IgD-negative memory B cell (primary cell): Measurements from ENCODE around the gene CCR1. TPM values are rescaled to one million over a fixed set of nuclear protein-coding genes. Genes with fewer than 3 reads are reported as not detected.

Experiments
- H3K27ac Mint-ChIP-seq, 3 donors: one replicate each; pipeline ENCODE4 v1.8.0; 2020 to 2022; ENCODE audit warnings: mild to moderate bottlenecking in 3 of 3, mixed read lengths in 3 of 3, moderate library complexity in 1 of 3
- H3K27me3 Mint-ChIP-seq: one replicate; pipeline ENCODE4 v1.8.0; 2021; ENCODE audit warnings: mixed read lengths
- H3K36me3 Mint-ChIP-seq: one replicate; pipeline ENCODE4 v1.8.0; 2020; ENCODE audit warnings: mild to moderate bottlenecking, mixed read lengths
- H3K4me1 Mint-ChIP-seq, 3 donors: one replicate each; pipeline ENCODE4 v1.8.0; 2020 to 2022; ENCODE audit warnings: mixed read lengths in 3 of 3, mild to moderate bottlenecking in 1 of 3
- H3K4me3 Mint-ChIP-seq, 4 donors: one replicate each; pipeline ENCODE4 v1.8.0; 2020 to 2022; ENCODE audit warnings: mild to moderate bottlenecking in 4 of 4, mixed read lengths in 4 of 4, moderate library complexity in 3 of 4
- H3K9me3 Mint-ChIP-seq, 3 donors: one replicate each; pipeline ENCODE4 v1.8.0; 2020 to 2021; ENCODE audit warnings: mixed read lengths in 3 of 3, mild to moderate bottlenecking in 1 of 3
- polyA plus RNA-seq: library from polyadenylated mRNA; unstranded; fragments of 300-500 nt; fragmentation: Illumina TruSeq; gene quantifications from one replicate; pipeline ENCODE4 v1.2.3, GENCODE V29; 2021

The CCR1 gene
- polyA plus RNA-seq: 5.8 TPM

DNA sequence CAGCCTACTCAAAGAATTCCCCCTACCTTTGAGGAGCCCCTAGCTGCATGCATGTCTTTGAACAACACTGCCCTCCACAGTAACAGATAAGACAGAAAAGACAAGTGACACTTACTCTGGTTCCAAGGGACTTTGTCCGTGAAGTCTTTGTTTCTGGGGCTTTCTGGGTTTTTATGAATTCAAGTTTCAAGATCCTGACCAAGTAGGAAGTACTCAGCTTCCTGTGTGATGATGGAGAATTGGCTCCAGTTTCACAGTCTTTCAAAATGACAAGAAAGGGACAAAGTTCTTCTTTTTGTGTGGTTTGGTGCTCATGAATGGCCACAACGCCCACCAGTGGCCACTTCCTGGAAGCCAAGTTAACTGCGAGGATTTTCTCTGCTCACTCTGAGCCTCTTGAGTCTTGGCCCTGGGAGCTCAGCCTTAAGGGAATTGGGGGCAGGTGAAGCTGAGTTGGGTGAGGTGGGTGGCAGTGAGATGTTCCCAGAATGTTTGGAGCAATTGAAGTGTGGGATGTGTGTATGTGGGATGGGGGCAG, at the start of gene CCR1:
CCR1 (minus strand) TSS at position 147 of the 538 bp plus-strand sequence. CDS start 4,000 bp downstream, outside the sequence.
- peaks cover 28 to 42% (median 31%) of the 10 kb centered on the region in 3 donors for H3K4me1 Mint-ChIP-seq
- H3K27me3 Mint-ChIP-seq: peaks cover 1% of the 10 kb centered on the region
- peak within 1 kb of the TSS; percentile 15 to 55 (median 31) for H3K27ac Mint-ChIP-seq
- peak within 1 kb of the TSS; percentile 75 to 93 (median 84) for H3K4me3 Mint-ChIP-seq
- H3K36me3 Mint-ChIP-seq: no peaks in the 10 kb centered on the region
- peaks cover 0 to 2% (median 0%) of the 10 kb centered on the region in 3 donors for H3K9me3 Mint-ChIP-seq

GRCh38 chr3:46252980-46253379, 44.9 kb upstream of the CCR1 start:
- Mint-ChIP-seq H3K36me3 (no peaks in the 10 kb centered on the region), H3K27me3 (peaks cover 2% of the 10 kb centered on the region), H3K27ac (no peak overlapping the region), H3K4me1 (peaks cover 0 to 3% (median 0%) of the 10 kb centered on the region in 3 donors), H3K4me3 (no peak overlapping the region), H3K9me3 (peaks cover 0 to 3% (median 0%) of the 10 kb centered on the region in 3 donors)

DNA sequence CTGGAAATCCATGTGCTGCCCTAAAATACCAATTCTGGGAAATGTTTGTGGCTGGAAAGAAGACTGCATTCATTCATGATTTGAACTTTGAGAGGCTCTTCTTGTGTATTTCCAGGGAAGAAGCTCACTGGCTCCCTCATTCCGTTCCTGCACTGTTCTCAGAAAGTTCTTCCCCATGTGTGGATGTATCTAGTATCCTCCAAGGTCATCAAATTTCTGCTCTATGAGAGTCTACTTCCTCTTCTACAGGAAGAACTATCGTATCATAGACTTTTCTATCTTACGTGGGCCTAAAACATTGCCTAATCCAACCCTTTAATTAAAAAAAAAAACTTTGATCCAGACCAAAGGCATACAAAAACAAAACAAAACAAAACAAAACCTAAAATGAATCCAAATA, 37.0 kb upstream of the CCR1 start:
- H3K9me3 Mint-ChIP-seq: no peaks in the 10 kb centered on the region
- no peaks in the 10 kb centered on the region for H3K27me3 Mint-ChIP-seq
- H3K4me1 Mint-ChIP-seq: peaks cover 5 to 10% (median 10%) of the 10 kb centered on the region in 3 donors
- no peak overlapping the region for H3K27ac Mint-ChIP-seq
- no peak overlapping the region for H3K4me3 Mint-ChIP-seq
- H3K36me3 Mint-ChIP-seq: no peaks in the 10 kb centered on the region

DNA sequence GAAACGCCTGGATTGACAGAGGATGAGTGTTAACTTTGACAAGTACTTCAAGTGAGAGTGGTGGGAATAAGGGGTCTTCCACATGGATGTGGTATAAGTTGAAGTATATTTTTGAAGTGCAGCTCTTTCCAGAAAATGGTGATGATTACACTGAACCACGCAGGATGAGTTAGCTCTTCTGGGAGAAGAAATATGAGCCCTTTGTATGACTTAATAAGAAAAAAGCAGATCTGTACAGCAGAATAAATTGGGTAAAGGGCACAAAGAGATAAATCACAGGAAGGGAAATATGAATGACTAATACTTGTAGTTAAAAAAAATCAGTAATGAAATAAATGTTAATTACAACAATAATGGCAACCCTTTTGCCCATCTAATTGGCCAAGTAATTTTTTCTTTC, 35.4 kb upstream of the CCR1 start:
- peak overlapping the region in 1 of 4 donors; percentile 10 for H3K4me3 Mint-ChIP-seq
- peaks cover 5 to 10% (median 10%) of the 10 kb centered on the region in 3 donors for H3K4me1 Mint-ChIP-seq
- H3K27ac Mint-ChIP-seq: no peak overlapping the region
- no peaks in the 10 kb centered on the region for H3K27me3 Mint-ChIP-seq
- H3K36me3 Mint-ChIP-seq: no peaks in the 10 kb centered on the region
- H3K9me3 Mint-ChIP-seq: no peaks in the 10 kb centered on the region

DNA sequence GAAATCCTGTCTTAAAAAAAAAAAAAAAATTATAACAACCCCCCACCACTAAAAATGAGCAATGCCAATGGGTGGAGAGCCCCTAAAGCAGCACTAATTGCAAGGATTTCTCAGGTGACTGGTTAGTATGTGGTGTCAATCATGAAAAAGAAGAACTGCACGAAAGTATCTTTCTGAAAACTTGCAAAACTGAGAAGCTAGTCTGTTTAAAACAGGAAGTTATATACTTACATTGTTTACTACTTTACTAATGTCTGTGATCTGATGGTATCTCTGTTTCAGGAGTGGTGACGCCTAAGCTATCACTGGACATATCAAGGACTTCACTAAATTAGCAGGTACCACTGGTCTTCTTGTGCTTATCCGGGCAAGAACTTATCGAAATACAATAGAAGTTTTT, 34.0 kb upstream of the CCR1 start, which contains the start of gene CCR3:
CCR3 (plus strand) TSS at position 341 of the 400 bp plus-strand sequence. CDS start 22,699 bp downstream, outside the sequence.
- H3K27ac Mint-ChIP-seq: peak within 1 kb of the TSS in 1 of 3 donors; percentile 8
- H3K4me1 Mint-ChIP-seq: peaks cover 5 to 10% (median 10%) of the 10 kb centered on the region in 3 donors
- H3K9me3 Mint-ChIP-seq: no peaks in the 10 kb centered on the region
- no peaks in the 10 kb centered on the region for H3K36me3 Mint-ChIP-seq
- peak within 1 kb of the TSS in 3 of 4 donors; percentile 3 to 69 (median 19) for H3K4me3 Mint-ChIP-seq
- no peaks in the 10 kb centered on the region for H3K27me3 Mint-ChIP-seq

DNA sequence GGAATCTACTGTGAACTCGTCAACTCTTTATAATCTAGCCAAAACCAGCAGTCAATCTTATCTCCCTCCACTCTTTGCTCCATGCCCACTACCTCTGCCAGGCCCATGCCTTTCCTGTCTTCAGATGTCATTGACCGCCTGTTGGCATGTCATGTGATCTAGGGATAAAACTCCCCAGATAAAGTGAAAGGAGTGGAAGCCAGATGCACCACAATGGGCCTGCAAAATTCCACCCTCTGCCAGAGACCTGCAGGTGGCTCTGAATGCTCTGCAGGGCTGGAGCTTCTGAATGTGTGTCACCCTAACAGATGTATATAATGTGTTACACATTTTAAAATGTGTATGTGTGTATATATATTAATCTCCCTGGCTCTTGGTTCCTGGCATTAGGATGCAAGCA, 31.8 kb upstream of the CCR1 start:
- H3K4me3 Mint-ChIP-seq: no peak overlapping the region
- no peaks in the 10 kb centered on the region for H3K27me3 Mint-ChIP-seq
- H3K36me3 Mint-ChIP-seq: no peaks in the 10 kb centered on the region
- H3K4me1 Mint-ChIP-seq: peaks cover 5 to 14% (median 11%) of the 10 kb centered on the region in 3 donors
- H3K9me3 Mint-ChIP-seq: no peaks in the 10 kb centered on the region
- H3K27ac Mint-ChIP-seq: no peak overlapping the region

DNA sequence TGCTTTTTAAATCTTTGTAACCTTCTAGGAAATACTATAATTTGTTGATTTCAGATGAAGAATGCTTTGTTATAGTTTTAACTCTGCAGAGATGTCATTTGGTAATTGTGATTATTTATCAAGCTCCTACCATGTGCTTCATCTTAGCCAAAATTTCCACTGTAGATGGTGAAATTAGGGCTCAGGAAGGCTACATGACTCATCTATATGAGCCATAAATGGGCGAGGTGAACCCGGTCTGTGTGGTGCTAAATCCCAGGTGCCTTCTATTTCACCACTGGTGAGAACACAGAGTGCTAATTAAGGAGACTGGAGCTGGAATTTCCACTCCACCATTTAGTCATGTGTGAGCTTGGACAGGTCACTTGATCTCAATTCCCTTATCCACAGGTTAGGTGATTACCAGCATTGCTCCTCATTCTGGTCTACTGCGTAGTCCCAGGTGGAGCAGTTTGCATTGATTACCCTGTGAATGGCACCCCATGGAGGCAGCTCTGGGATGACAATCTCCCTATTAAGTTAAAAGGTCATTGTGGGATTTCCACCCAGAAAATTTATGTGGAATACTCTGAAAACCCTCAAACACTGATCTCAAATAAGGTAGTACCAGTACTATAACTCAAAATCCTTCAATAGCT, 31.3 kb upstream of the CCR1 start:
- Mint-ChIP-seq H3K4me1 (peaks cover 5 to 14% (median 11%) of the 10 kb centered on the region in 3 donors), H3K4me3 (no peak overlapping the region), H3K27ac (no peak overlapping the region), H3K27me3 (no peaks in the 10 kb centered on the region), H3K9me3 (no peaks in the 10 kb centered on the region), H3K36me3 (no peaks in the 10 kb centered on the region)

DNA sequence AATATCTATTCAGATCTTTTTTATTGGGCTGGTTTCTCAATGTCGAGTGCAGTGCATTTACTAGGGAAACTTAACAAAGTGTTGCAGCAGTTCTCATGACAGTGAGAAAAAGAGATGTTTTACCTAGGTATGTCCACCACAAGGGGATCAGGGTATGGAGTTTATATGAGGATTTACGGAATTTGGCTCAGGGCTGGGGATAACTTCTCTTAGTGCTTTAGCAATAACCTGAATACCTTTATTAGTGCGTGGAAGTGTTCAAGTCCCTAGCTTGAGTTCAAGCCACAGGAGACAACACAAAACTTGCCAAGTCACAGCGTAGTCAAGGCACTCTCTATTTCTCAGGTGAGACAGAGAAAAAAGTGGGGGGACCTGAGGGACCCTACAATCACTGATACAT, 30.3 kb upstream of the CCR1 start:
- Mint-ChIP-seq H3K9me3 (no peaks in the 10 kb centered on the region), H3K27ac (no peak overlapping the region), H3K4me3 (no peak overlapping the region), H3K36me3 (no peaks in the 10 kb centered on the region), H3K4me1 (peaks cover 5 to 14% (median 9%) of the 10 kb centered on the region in 3 donors), H3K27me3 (no peaks in the 10 kb centered on the region)

DNA sequence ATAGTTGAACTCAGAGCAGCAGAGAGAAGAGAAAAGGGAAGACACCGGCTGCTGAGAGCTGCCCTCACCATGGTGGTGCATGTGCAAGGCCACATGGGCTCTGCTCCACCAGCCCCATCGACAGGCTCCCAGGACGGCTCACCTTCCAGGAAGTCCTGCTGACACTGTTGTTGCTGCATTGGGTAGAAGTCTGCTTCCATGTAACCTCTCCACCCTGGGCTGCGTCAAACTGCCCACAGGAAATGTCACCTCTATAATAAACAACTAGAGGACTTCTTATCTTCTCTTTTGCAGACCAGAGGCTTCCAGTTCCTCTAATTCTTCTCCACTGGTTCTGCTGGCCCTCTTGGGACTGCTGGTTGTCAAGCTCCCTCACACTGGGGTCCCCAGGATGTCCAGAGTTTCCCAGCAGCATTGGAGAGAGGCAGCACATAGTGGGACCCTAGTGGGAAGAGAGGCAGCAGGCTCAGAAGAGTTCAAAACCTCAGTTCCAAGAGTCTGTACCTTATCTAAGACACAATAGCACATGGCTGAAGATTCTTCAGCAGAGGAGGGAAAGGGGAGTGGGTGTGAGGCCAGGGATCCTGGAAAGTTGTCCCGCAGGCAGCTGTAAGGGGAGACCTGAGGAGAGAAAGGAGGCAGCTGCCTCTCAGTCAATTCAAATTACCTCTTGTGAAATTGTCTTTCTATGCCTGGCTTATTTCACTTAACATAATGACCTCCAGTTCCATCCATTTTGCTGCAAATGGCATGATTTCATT, 28.4 kb upstream of the CCR1 start:
- H3K4me3 Mint-ChIP-seq: no peak overlapping the region
- no peaks in the 10 kb centered on the region for H3K27me3 Mint-ChIP-seq
- H3K4me1 Mint-ChIP-seq: peaks cover 0 to 4% (median 2%) of the 10 kb centered on the region in 3 donors
- no peaks in the 10 kb centered on the region for H3K9me3 Mint-ChIP-seq
- no peak overlapping the region for H3K27ac Mint-ChIP-seq
- no peaks in the 10 kb centered on the region for H3K36me3 Mint-ChIP-seq

- H3K27ac Mint-ChIP-seq: peak overlapping the region in 1 of 3 donors; percentile 37
- peaks cover 0 to 4% (median 2%) of the 10 kb centered on the region in 3 donors for H3K4me1 Mint-ChIP-seq
- H3K9me3 Mint-ChIP-seq: no peaks in the 10 kb centered on the region
- no peak overlapping the region for H3K4me3 Mint-ChIP-seq
- H3K27me3 Mint-ChIP-seq: no peaks in the 10 kb centered on the region
- H3K36me3 Mint-ChIP-seq: no peaks in the 10 kb centered on the region
Measured at GRCh38 chr3:46235425-46235824, 27.3 kb upstream of the CCR1 start.

DNA sequence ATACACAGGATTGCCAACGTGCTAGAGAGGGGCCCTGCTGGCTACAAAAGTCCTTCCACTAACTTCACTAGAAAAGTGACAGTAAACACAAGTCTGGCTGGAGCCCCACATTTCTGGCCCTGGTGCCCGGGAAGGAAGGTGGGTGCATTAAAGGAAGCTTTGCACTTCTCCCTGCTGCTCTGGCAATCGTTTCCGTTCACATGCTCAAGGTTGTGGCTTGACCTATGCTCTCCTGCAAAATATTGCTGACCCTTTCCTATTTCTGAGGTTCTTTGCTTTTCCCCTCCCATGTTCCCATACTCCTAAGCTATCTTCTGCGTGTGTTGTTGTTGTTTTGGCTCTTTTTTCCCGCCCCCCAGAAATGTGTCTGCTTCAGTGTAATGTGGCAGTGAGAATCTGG, 25.1 kb upstream of the CCR1 start:
- H3K9me3 Mint-ChIP-seq: no peaks in the 10 kb centered on the region
- no peak overlapping the region for H3K4me3 Mint-ChIP-seq
- no peaks in the 10 kb centered on the region for H3K36me3 Mint-ChIP-seq
- no peaks in the 10 kb centered on the region for H3K27me3 Mint-ChIP-seq
- H3K4me1 Mint-ChIP-seq: peaks cover 4 to 11% (median 9%) of the 10 kb centered on the region in 3 donors
- H3K27ac Mint-ChIP-seq: no peak overlapping the region

DNA sequence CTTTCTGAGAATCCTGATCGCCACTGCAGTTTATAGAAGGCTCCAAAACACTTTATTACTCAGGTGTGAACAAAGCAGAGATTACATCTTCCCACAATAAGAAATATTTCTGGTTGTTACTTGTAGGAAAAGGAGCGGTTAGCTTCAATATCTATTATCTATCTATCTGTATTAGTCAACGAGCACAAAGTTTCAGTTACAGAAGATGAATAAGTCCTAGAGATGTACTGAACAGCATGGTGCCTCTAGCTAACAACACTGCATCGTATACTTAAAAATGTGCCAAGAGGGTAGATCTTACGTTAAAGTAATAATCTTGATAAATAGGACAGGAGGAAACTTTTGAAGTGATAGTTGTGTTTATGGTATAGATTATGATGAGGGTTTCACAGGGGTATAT, 23.2 kb upstream of the CCR1 start:
- Mint-ChIP-seq H3K4me3 (no peak overlapping the region), H3K36me3 (no peaks in the 10 kb centered on the region), H3K27ac (no peak overlapping the region), H3K9me3 (peaks cover 0 to 4% (median 0%) of the 10 kb centered on the region in 3 donors), H3K4me1 (peaks cover 5 to 17% (median 15%) of the 10 kb centered on the region in 3 donors), H3K27me3 (no peaks in the 10 kb centered on the region)

- H3K4me1 Mint-ChIP-seq: peaks cover 9 to 22% (median 21%) of the 10 kb centered on the region in 3 donors
- H3K27me3 Mint-ChIP-seq: no peaks in the 10 kb centered on the region
- peaks cover 0 to 4% (median 0%) of the 10 kb centered on the region in 3 donors for H3K9me3 Mint-ChIP-seq
- peak overlapping the region in 1 of 3 donors; percentile 10 for H3K27ac Mint-ChIP-seq
- peak overlapping the region in 1 of 4 donors; percentile 25 for H3K4me3 Mint-ChIP-seq
- H3K36me3 Mint-ChIP-seq: no peaks in the 10 kb centered on the region
Measured at GRCh38 chr3:46228260-46229242, 20.4 kb upstream of the CCR1 start.

GRCh38 chr3:46222435-46223161, 14.5 kb upstream of the CCR1 start:
- H3K9me3 Mint-ChIP-seq: peaks cover 0 to 4% (median 3%) of the 10 kb centered on the region in 3 donors
- H3K27ac Mint-ChIP-seq: peak overlapping the region; percentile 1 to 65 (median 7)
- H3K27me3 Mint-ChIP-seq: no peaks in the 10 kb centered on the region
- peak overlapping the region in 3 of 4 donors; percentile 27 to 79 (median 56) for H3K4me3 Mint-ChIP-seq
- peaks cover 32 to 42% (median 32%) of the 10 kb centered on the region in 3 donors for H3K4me1 Mint-ChIP-seq
- no peaks in the 10 kb centered on the region for H3K36me3 Mint-ChIP-seq
